Naive thymus-derived CD4-positive, alpha-beta T cell (primary cell): ENCODE data around the gene GTF2H3. TPM values are rescaled to one million over a fixed set of nuclear protein-coding genes. Genes with fewer than 3 reads are reported as not detected.

Experiments
- ATAC-seq: fragments of 150-1000 bp; cut with Tn5 transposase; 2 replicates; pipeline ENCODE4 v1.10.0; 2021; ENCODE audit warnings: mild to moderate bottlenecking, moderate library complexity
- CTCF ChIA-PET: fragments of 350-600 bp; sonication (Branson Sonifier 250); formaldehyde crosslinking; loops from one replicate; lab custom pipeline; 2021; ENCODE audit warnings: antibody characterized with exemption; lab: Charles Lee
- POLR2A ChIA-PET: fragments of 350-600 bp; sonication (Branson Sonifier 250); formaldehyde crosslinking; loops from one replicate; lab custom pipeline; 2021; ENCODE audit warnings: antibody characterized with exemption, inconsistent platforms; lab: Charles Lee
- DNase-seq, 9 donors: peaks; one replicate each; pipeline versions ENCODE4 v3.0.0 to v3.0.0-alpha.2; 2020 to 2022; ENCODE audit warnings: mixed read lengths in 1 of 9
- H3K27ac ChIP-seq: one replicate; pipeline ENCODE4 v1.7.0; 2013; ENCODE audit warnings: mild to moderate bottlenecking, low read depth, low read length, moderate library complexity
- H3K27me3 ChIP-seq, 2 donors: one replicate each; pipeline ENCODE4 v1.7.0; 2013; ENCODE audit warnings: low read length in 2 of 2, mild to moderate bottlenecking in 2 of 2, moderate library complexity in 2 of 2; ENCODE audit not compliant: control insufficient read depth in 2 of 2, insufficient read depth in 2 of 2
- H3K36me3 ChIP-seq, 3 experiments: 1 replicate in 2 of 3; 2 replicates in 1 of 3; pipeline ENCODE4 v1.7.0; 2013; ENCODE audit warnings: low read length in 3 of 3, mild to moderate bottlenecking in 3 of 3, moderate library complexity in 1 of 3; ENCODE audit not compliant: insufficient read depth in 3 of 3, control insufficient read depth in 2 of 3
- H3K4me1 ChIP-seq, 2 donors: one replicate each; pipeline ENCODE4 v1.7.0; 2013; ENCODE audit warnings: low read length in 2 of 2, mild to moderate bottlenecking in 2 of 2, moderate library complexity in 1 of 2; ENCODE audit not compliant: control insufficient read depth in 2 of 2, insufficient read depth in 2 of 2
- H3K4me3 ChIP-seq: 2 replicates; pipeline ENCODE4 v1.7.0; 2013; ENCODE audit warnings: mild to moderate bottlenecking, low read length
- H3K9me3 ChIP-seq, 3 experiments: 1 replicate in 2 of 3; 2 replicates in 1 of 3; pipeline ENCODE4 v1.7.0; 2013; ENCODE audit warnings: low read length in 3 of 3; ENCODE audit not compliant: control insufficient read depth in 2 of 3
- H3K27ac Mint-ChIP-seq, 9 donors: one replicate each; pipeline ENCODE4 v1.8.0; 2020 to 2022; ENCODE audit warnings: mixed read lengths in 9 of 9, mild to moderate bottlenecking in 8 of 9, moderate library complexity in 5 of 9, inconsistent platforms in 2 of 9
- H3K27me3 Mint-ChIP-seq, 5 donors: one replicate each; pipeline ENCODE4 v1.8.0; 2021 to 2022; ENCODE audit warnings: mixed read lengths in 5 of 5, mild to moderate bottlenecking in 1 of 5
- H3K36me3 Mint-ChIP-seq, 5 donors: one replicate each; pipeline ENCODE4 v1.8.0; 2020 to 2022; ENCODE audit warnings: mixed read lengths in 5 of 5, mild to moderate bottlenecking in 3 of 5, inconsistent platforms in 1 of 5
- H3K4me1 Mint-ChIP-seq, 7 donors: one replicate each; pipeline ENCODE4 v1.8.0; 2020 to 2022; ENCODE audit warnings: mixed read lengths in 7 of 7, mild to moderate bottlenecking in 3 of 7, inconsistent platforms in 1 of 7
- H3K4me3 Mint-ChIP-seq, 10 donors: one replicate each; pipeline ENCODE4 v1.8.0; 2020 to 2022; ENCODE audit warnings: mild to moderate bottlenecking in 10 of 10, mixed read lengths in 10 of 10, moderate library complexity in 6 of 10, inconsistent platforms in 2 of 10
- H3K9me3 Mint-ChIP-seq, 11 donors: one replicate each; pipeline ENCODE4 v1.8.0; 2020 to 2022; ENCODE audit warnings: mixed read lengths in 11 of 11, mild to moderate bottlenecking in 4 of 11, inconsistent platforms in 1 of 11, moderate library complexity in 1 of 11
- intact Hi-C, 2 donors: fragments of 100-400 bp; cut with micrococcal nuclease; formaldehyde crosslinking; loops; one replicate each; pipeline ENCODE4 v1.15.1; 2023
- polyA plus RNA-seq, 2 donors: library from polyadenylated mRNA; unstranded; fragments of 300-500 nt; fragmentation: Illumina TruSeq; gene quantifications; one replicate each; pipeline ENCODE4 v1.2.3, GENCODE V29; 2021
- total RNA-seq, 6 experiments: library from RNA in 5 of 6; stranded (reverse) in 5 of 6; gene quantifications; 1 replicate in 5 of 6; 2 replicates in 1 of 6; pipeline ENCODE4 v1.2.3 and lab custom pipeline; 2021 to 2026

The GTF2H3 gene
- total and polyA plus RNA-seq, 7 experiments from 2014 or later, result 21.4 to 47.2 (median 32.2) TPM

DNA sequence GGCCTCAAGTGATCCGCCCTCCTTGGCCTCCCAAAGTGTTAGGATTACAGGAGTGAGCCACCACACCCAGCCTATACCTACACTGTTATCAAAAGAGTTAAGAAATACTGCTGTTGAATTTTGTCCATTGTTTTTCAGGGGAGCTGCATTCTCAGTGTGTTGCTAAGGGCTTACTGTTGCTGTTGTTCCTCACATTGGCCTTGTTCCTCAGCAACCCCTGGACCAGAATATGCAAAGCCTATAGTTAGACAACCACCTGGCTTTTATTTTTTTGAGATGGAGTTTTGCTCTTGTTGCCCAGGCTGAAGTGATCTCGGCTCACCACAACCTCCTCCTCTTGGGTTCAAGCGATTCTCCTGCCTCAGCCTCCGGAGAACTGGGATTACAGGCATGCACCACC is 73.8 kb downstream of the GTF2H3 start:
- Mint-ChIP-seq H3K4me3 (no peak overlapping the region), H3K36me3 (peaks cover under 1 to 15% (median 5%) of the 10 kb centered on the region in 5 donors), H3K9me3 (peaks cover 0 to 4% (median 0%) of the 10 kb centered on the region in 11 donors), H3K27ac (no peak overlapping the region), H3K4me1 (peaks cover 0 to 11% (median 5%) of the 10 kb centered on the region in 7 donors), H3K27me3 (no peaks in the 10 kb centered on the region)
- H3K27ac ChIP-seq, result no peak overlapping the region
- ChIA-PET POLR2A (interaction anchor here (0.6 kb wide), 1 partner anchor 1388 kb away, joined by 5 read pairs; no protein-coding TSS in a partner anchor), CTCF (no interaction called here)
- H3K27me3 ChIP-seq, result no peaks in the 10 kb centered on the region
- H3K9me3 ChIP-seq, result no peaks in the 10 kb centered on the region
- intact Hi-C loops, result no loop called here
- ATAC-seq, result no peak
- H3K36me3 ChIP-seq, result peaks cover 0 to 12% (median 0%) of the 10 kb centered on the region in 3 experiments
- no peak overlapping the region for H3K4me3 ChIP-seq
- no peak for DNase-seq
- peaks cover 0 to 6% of the 10 kb centered on the region in 2 donors for H3K4me1 ChIP-seq

Other genes with a start within 250 kb of the GTF2H3 start
- gene KMT5A, start 249.7 kb upstream of the GTF2H3 start, total RNA-seq, result 10 to 100 TPM; 24.4 to 57.4 (median 28.3) TPM
- gene KMT5A, start 249.7 kb upstream of the GTF2H3 start, polyA plus RNA-seq, result 1 to 10 TPM; 1.4 to 3.1 TPM
- gene RILPL2, start 197.1 kb upstream of the GTF2H3 start, total RNA-seq, result 10 to 100 TPM in 1 of 5 experiments, 1 to 10 TPM in 4; 4.3 to 12.8 (median 5.6) TPM
- gene RILPL2, start 197.1 kb upstream of the GTF2H3 start, polyA plus RNA-seq, result 1 to 10 TPM; 5.5 to 5.6 TPM
- 10 to 100 TPM; 30.2 to 53.4 (median 35.8) TPM for gene SNRNP35, start 175.7 kb upstream of the GTF2H3 start, total RNA-seq
- gene SNRNP35, start 175.7 kb upstream of the GTF2H3 start, polyA plus RNA-seq, result 10 to 100 TPM; 24.2 to 35.1 TPM
- gene RILPL1, start 100.1 kb upstream of the GTF2H3 start, total RNA-seq, result 1 to 10 TPM; 1.5 to 9.2 (median 3.9) TPM
- gene RILPL1, start 100.1 kb upstream of the GTF2H3 start, polyA plus RNA-seq, result under 1 TPM in 1 of 2 donors, not detected in 1; 0.29 TPM
- gene TMED2, start 49.3 kb upstream of the GTF2H3 start, total RNA-seq, result 100 to 1,000 TPM in 2 of 5 experiments, 10 to 100 TPM in 3; 74.6 to 198 (median 98.0) TPM
- gene TMED2, start 49.3 kb upstream of the GTF2H3 start, polyA plus RNA-seq, result 100 to 1,000 TPM; 199 to 256 TPM
- gene DDX55, start 31.7 kb upstream of the GTF2H3 start, total RNA-seq, result 10 to 100 TPM; 26.0 to 54.0 (median 43.4) TPM
- gene DDX55, start 31.7 kb upstream of the GTF2H3 start, polyA plus RNA-seq, result 10 to 100 TPM; 17.1 to 21.5 TPM
- 10 to 100 TPM; 44.0 to 64.3 (median 49.5) TPM for gene EIF2B1, start 143 bp upstream of the GTF2H3 start, total RNA-seq
- gene EIF2B1, start 143 bp upstream of the GTF2H3 start, polyA plus RNA-seq, result 10 to 100 TPM; 70.7 to 74.3 TPM
- 1 to 10 TPM; 2.5 to 9.1 (median 5.3) TPM for gene TCTN2, start 37.3 kb downstream of the GTF2H3 start, total RNA-seq
- 1 to 10 TPM; 1.1 to 1.6 TPM for gene TCTN2, start 37.3 kb downstream of the GTF2H3 start, polyA plus RNA-seq
- gene ATP6V0A2, start 78.5 kb downstream of the GTF2H3 start, total RNA-seq, result 10 to 100 TPM; 36.7 to 47.6 (median 37.6) TPM
- gene ATP6V0A2, start 78.5 kb downstream of the GTF2H3 start, polyA plus RNA-seq, result 10 to 100 TPM; 10.5 to 15.5 TPM
- gene DNAH10, start 128.5 kb downstream of the GTF2H3 start, total RNA-seq, result under 1 TPM; 0.05 to 0.50 (median 0.11) TPM
- gene DNAH10, start 128.5 kb downstream of the GTF2H3 start, polyA plus RNA-seq, result under 1 TPM; 0.06 to 0.07 TPM